ENCODE results near the gene DSC2.

Gene DSC2

GRCh38 chr18:31097666-31098065 lies 4.6 kb downstream of the DSC2 start:
- DNase-seq, result no peak

GRCh38 chr18:31093880-31094279 lies 8.3 kb downstream of the DSC2 start:
- DNase-seq, result no peak

GRCh38 chr18:31093294-31093693 lies 8.9 kb downstream of the DSC2 start:
- no peak for DNase-seq

DNA sequence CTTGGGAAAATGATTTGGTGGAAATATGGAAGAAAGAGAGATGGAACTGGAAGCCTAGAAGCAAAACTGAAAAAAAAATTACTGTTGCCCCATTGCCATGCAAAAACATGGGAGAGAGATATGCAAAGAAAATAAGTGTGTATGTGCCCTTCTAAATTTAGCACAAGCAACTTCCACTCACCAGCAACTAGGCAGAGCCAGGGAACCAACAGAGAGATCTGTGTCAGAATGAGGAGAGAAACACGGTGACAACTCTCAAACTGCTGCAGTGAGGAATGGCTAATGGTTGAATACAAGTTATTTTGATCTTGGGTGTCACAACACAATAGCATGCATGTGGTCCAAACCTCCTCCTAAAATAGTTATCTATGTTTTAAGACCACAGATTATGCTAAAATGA lies 10.9 kb downstream of the DSC2 start:
- no peak for DNase-seq

GRCh38 chr18:31088532-31088931 lies 13.7 kb downstream of the DSC2 start:
- DNase-seq, result no peak

GRCh38 chr18:31079973-31080372 lies 22.2 kb downstream of the DSC2 start:
- no peak for DNase-seq

DNA sequence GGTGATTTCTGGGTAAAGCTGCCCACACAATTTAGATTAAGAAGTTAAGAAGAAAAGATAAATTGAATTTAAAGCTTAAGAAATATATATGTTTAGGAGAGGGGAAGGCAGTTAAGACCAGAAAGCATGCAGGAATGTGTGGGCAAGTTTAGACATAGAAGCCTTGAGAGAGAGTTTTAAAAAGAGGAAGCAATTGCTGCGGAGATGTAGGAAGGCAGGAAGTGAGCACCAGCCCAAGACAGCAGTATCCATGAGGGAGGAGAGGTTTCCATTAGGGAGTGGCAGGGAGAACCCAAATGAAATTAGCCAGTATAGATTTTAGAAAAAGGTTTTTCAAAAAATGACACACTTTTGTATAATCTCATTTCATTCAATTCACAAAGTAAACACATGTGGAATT lies 24.3 kb downstream of the DSC2 start:
- DNase-seq, result no peak

GRCh38 chr18:31072175-31072574 lies 30.0 kb downstream of the DSC2 start:
- no peak for DNase-seq

- DNase-seq, result no peak
Measured at GRCh38 chr18:31070206-31070605, 32.0 kb downstream of the DSC2 start.

- DNase-seq, result no peak
Measured at GRCh38 chr18:31066266-31066665, 36.0 kb downstream of the DSC2 start.

DNA sequence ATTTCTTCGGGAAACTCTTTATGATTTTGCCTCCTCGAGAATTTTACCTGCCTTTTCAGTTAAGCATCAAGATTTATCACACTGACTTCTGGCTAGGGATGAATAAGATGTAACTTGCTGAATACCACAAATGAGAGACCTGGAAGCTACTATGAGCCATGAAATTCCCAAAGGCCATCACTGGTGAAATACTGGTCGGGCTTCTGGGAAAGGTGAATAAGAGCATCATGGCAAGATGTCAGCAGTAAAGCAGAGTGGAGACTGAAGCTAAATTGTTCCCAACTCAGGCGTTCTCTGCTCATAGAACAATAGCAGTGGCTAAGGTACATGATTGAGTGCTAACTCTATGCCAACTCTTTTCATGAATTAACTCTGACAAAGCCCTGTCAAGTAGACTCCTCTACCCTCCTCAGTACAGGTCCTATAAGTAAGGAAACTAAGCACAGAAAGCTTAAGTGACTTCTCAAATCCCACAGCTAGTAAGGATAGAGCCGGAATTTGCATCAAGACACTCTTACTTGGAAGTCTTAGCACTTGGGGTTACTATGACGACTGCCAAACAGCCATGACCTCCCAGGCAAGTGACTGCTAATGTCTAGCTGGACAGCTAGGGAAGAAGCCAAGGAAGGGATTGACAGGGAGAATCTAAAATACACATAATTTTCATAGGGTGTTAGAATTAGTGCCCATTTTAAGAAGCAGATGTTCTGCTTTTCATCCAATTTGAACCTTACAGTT lies 37.0 kb downstream of the DSC2 start:
- DNase-seq, result no peak

- DNase-seq, result no peak
Measured at GRCh38 chr18:31064130-31064529, 38.1 kb downstream of the DSC2 start.

DNA sequence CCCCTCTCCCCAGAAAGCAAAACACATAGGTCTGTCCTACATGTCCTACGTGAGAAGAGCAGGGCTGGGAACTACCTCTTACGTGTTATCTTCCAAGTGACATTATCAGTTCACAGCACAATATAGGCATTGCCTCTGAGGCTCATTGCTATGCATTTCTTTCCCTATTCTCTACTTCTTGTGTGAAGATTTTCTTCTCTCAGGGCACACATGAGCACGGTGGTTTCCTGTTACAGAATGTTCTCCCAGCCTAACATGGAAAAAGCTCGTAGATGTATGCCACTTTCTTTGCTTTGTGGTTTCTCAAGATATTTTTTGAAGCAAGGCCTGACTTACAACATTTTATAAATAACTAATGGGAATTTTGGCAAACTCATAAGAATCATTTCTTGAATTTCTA lies 40.3 kb downstream of the DSC2 start:
- no peak for DNase-seq

DNA sequence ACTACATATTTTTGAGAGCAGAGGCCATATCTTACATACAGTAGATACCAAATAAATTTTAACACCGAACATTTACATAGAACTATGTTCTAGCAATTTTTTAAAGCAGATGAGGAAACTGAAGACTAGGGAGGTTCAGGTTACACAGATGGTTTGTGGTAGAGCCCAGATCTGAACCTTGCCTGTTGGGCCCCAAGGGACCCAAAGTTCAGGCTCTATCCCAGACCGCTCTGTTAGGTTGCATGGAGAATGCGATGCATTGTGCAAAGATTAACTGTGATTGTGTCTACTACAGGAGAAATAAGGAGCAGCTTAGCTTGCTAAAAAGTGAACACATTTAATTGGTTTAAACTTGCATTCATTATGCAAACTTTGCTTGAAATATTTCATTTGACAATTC lies 43.3 kb downstream of the DSC2 start:
- DNase-seq, result no peak

DNA sequence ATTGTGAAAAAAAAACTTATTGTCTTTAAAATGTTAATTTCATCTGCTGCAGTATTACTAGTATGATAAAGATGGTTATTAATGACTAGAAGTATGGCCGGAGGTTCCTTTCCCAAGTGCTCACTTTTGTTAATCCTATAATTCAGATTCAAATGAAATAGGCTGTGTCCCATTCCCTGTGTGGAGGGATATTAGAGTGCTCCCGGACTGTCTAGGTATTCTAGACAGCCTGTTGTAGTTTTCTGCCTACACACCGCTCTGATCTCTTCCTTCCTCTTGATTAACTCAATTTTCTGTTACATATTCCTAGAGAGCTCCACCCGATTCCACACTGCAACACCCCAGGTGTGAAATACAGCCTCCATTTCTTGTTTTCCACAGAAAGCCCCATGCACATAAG lies 44.3 kb downstream of the DSC2 start:
- DNase-seq, result no peak

DNA sequence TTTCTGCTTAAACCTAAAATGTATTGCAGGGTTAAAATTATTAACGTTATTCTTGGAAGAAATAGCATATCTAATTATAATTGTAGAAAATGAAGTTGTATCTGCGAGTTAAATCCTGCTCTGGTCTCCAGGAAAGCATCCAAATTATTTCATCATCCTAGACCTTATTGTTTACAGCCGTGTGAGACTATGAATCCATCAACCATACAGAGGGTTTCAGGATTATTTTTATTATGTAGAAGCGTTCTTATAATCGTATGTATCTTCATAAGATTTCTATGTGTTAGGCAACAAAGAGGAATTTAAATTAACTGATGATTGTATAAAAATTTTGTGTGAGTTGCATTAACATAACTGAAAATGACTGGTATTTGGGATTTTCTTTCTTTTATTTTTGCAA lies 45.2 kb downstream of the DSC2 start:
- no peak for DNase-seq

- no peak for DNase-seq
Measured at GRCh38 chr18:31056296-31056695, 45.9 kb downstream of the DSC2 start.

DNA sequence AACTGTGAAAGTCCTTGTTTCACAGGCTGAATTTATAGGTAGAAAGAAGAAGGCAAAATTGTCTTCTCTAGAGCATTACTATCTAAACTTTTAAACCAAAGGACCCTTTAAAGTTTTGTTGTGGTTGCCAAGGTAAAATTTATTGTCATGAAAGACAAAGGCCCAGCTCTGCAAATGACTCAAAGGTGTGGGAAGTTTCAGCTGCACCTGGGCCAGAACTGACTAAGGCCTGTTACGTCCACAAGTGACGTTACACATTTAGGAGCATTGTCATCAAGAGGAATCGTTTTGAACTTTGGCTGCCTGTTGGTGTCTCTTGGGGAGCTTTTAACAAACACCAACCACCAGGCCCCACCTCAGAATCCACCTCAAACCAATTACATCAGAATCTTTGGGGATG lies 51.6 kb downstream of the DSC2 start:
- no peak for DNase-seq

GRCh38 chr18:31049189-31049588 lies 53.0 kb downstream of the DSC2 start:
- DNase-seq, result no peak

DNA sequence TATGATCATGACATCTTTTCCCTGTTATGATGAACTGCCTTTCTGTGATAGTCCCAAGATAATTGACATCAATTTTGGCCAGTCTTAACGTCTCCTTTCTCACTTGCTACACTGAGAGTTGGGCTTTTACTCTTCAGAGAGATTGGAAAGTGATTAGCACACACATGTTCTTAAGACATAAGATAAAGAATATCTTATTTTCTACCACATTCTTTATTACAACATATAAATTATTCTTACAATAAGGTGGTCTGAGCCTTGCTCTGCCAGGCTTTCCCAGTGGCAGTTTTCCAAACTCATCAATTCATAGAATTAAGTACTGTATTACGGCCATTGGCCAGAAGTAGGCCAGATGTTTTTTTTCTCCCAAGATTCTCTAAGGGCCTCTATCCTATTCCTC lies 54.0 kb downstream of the DSC2 start:
- no peak for DNase-seq

- no peak for DNase-seq
Measured at GRCh38 chr18:31046916-31047315, 55.3 kb downstream of the DSC2 start.

GRCh38 chr18:31045599-31045998 lies 56.6 kb downstream of the DSC2 start:
- no peak for DNase-seq

GRCh38 chr18:31044926-31045325 lies 57.3 kb downstream of the DSC2 start:
- DNase-seq, result no peak

GRCh38 chr18:31043709-31044108 lies 58.5 kb downstream of the DSC2 start:
- no peak for DNase-seq

DNA sequence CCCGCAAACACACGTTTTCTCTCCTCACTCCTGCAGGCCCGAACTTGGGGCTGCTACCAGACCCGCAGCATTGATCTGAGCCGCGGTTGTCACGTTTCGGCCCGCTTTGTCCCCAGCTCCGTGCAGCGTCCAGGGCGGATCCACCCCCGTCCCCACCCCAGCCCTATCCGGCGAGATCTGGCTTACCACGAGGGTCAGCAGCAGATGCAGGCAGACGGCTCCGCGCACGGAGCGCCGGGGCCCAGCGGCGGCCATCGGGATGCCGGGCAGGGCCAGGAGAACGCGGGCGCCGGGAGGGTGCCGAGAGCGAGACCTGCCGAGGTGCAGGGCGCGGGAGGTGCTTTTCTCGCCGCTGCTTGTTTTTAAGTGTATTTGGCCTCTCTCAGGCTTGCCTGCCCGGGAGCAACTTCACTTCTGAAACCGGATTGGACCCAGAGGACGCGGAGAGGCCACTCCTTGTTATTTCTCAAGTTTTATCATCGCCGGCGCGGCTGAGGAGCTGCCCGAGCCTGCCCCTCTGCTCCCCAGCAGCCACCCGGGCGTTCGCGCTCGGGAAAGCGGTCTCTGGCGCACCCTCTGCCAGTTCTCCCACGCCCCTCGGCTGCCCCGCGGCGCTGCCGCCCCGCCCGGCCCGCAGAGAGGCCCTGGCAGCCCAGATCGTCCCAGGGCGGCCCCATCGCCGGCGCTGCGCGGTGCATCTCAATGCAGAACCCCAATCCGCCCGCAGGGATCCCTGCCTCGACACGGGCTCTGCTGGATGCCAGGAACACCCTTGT lies 59.6 kb downstream of the DSC2 start, which contains the start of gene DSC3:
DSC3 (minus strand) TSS at position 337 of the 776 bp plus-strand sequence; CDS start at position 255, 82 bp downstream.
- no peak for DNase-seq
